ENCODE results near the gene SPATA2.

The SPATA2 gene

DNA sequence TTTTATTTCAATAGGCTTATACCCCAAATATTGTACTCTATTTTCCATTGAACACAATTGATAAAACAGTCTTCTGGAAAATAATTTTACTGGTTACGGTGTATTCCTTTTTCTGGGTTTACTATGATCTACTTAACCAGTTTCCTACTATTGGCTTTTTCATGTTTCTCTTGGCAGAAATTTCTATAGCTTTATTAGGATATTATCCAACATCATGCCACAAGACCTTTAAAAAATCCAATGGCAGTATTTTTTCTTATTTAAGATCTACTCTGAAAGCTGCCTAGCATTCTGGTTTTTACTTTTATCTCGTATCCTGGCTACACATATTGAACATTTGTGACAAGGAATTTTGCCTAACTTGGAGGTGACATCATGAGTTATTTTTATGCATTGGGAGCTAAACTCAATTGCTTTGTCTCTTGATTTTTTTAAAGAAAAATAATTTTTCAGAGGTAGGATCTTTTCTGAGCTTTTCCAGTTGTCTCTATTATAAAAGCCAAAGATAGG is 57.2 kb downstream of the SPATA2 start:
- no peak for DNase-seq (ENCODE audit: low read depth in 2 of 2)

DNA sequence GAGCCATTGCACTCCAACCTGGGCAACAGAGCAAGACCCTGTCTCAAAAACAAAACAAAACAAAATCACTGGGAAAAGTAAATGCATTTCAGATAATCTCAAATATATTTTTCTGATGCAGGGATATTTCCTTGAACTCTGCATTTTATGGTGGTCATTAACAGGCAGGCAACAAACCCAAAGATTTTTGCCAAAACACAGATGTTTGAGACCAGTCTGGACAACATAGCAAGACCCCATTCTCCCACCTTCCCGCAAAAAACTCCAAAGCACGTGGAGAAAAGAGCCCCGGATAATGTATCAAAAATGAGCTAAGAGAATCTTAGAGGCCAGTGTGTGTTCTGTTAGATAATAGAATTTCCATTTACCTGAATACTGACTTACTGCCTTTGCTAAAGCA is 58.4 kb downstream of the SPATA2 start:
- no peak for DNase-seq (ENCODE audit: low read depth in 2 of 2)

DNA sequence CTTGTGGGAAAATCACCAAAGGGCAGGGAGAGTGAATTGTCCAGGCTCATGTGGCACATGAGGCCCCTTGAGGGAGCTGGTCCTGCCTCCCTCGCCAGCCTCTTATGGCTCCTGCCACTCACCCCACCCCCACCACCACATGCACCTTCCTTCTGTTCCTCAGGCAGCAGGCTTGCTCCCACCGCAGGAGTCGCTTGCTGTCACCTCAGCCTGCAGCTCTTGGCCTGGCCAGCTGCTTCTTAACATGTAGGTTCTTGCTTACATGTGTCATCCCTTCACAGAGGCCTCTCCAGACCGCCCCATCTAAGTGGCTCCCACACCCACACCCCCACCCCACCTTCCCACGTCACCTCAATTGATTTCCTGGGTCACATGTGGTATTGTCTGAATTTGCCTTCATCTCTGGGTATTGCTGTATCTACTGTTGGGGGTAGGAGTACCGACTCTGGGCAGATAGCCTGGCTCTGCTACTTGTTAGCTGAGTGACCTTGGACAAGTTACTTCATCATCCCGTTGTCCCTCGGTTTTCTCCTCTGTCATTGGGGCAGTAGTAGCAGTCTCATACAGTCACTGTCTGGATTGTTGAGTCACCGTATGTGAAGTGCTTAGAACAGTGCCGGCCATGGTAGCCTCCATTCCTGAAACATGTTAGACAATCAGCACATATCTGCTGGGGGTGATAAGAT is 61.0 kb downstream of the SPATA2 start:
- DNase-seq (ENCODE audit: low read depth in 2 of 2), result no peak

DNA sequence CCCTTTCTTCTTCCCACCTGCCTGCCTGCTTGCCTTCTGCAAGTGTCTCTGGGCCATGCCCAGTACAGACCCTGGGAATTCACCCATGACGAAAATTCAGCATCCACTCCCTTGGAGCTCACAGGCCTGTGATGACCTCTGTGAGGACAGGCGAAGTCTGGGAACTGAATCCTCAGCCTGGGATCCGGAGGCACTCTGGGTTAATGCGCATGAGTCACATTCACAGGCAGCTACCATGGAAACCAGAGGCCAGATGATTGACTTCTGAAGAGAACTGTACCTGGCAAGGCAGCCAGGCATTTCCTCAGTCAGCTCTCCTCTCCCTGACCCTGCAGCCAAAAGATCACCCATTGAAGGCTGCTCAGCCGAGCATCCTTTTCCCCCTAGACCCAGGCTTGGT is 61.7 kb downstream of the SPATA2 start:
- no peak for DNase-seq (ENCODE audit: low read depth in 2 of 2)
